Eye (tissue), 1 donor: ENCODE data around the gene HS3ST6.
"Not testable (repeated sequence)": the region's sequence is repeated elsewhere in the genome, so short reads cannot be mapped to it uniquely, and the experiment has no call there.

Experiments used
- DNase-seq: peaks from one replicate; pipeline ENCODE4 v3.0.0-alpha.2; 2015

The HS3ST6 gene

GRCh38 chr16:1924095-1924494 lies 5.9 kb upstream of the HS3ST6 start:
- no peak for DNase-seq

DNA sequence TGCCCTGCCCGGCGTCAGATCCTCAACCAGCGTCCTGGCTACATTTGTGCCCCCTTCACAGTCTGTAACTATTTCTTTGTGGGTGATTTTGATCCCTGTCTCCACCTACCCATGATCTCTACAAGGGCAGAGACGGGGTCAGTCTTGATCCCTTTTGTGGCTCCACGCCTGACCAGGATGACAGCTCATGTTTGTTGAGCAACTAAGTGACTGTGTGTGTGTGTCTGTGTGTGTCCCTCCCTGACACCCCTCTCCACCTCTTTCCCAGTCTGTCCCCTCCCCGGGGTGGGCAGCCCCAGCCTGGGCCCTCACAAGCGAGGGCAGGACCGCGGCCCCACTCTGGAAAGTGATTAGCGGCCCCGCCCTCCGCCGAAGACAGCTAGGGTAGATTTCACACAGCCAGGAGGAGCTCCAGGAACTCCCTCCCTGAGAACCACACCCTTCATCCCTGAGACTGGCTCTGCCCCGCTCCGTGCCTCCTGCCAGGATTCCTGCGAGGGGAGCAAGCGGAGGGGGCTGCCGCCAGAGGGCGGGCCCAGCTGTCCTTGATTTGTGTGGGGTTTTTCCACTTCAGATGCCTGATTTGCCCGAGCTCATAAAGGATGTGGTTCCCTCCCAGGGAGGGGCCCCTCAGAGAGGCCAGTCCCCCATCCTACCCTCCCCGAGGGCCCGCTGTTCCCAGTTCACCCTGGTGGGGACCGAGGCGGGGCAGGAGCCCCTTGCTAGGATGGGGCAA lies 5.3 kb upstream of the HS3ST6 start:
- peak; percentile 86 for DNase-seq

DNA sequence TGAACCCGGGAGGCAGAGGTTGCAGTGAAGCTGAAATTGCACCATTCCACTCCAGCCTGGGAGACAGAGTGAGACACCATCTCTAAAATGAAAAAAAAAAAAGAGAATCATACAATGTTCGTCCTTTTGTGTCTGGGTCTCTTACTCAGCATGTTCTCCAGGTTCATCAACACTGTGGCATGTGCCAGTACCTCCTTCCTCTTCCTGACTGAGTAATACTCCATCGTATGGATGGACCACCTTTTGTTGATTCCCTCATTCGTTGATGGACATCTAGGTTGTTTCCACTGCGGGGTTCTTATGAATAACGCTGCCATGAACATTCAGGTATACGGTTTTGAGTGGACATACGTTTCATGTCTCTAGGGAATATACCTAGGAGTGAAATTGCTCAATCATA lies 4.1 kb upstream of the HS3ST6 start:
- no peak for DNase-seq

DNA sequence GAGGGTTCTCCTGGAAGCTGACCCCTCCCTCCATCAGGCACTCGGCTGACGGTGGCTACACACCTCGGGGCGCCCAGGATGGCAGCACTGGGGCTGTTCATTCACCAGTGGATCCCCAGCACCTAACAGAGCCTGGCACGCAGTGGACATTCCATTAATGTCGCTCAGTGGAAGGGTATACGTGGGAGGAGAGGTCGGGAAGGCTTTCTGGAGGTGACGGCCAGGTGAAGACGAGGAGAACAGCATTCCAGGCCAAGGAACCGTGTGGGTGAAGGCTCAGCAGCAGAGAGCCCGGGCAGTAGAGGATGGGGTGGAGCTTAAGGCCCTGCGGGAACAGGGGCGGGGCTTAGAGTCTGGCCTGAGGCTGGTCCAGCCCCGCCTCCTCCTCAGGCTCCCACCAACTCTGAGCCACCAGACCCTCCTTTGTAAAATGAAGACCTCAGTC lies 2.5 kb upstream of the HS3ST6 start:
- peak; percentile 84 for DNase-seq

DNA sequence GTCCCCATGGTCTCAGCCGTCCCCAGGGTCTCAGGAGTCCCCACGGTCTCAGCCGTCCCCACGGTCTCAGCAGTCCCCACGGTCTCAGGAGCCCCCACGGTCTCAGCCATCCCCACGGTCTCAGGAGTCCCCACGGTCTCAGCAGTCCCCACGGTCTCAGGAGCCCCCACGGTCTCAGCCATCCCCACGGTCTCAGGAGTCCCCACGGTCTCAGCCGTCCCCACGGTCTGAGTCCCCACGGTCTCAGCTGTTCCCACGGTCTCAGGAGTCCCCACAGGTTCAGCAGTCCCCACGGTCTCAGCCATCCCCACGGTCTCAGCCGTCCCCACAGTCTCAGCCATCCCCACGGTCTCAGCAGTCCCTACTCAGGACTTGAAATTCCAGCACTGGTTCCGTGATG lies 1.9 kb upstream of the HS3ST6 start:
- not testable (repeated sequence) for DNase-seq

DNA sequence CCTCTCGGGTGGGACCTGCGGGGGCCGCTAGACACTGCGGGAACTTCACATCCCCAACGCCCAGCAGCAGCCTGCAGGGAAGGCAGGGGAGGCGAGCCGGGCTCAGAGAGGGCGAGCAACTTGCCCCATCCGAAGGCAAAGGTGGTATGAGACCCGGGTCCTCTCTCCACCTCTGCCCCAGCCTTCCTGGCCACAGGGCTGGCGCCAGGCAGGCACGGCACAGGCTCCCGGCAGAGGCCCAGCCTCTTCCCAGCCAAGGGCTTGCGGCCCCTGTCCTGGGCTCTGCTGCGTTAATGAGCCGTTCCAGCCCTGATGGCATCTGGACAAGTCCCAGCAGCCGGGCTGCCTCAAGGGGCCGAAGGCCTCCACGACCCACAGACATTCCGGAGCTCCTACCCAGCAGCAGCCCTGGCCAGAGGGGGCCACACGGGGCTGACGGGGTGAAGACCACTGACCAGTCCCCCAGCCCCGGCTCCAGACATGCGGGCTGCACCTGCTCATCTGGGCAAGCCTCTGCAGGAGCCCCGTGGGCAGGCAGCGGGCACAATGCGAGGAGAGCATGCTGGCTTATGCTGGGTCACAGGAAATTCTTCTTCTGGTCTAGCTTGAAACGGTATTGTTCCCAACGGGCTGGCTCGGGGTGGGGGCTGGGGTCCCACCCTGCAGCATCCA lies 1.2 kb upstream of the HS3ST6 start:
- peak; percentile 53 for DNase-seq

DNA sequence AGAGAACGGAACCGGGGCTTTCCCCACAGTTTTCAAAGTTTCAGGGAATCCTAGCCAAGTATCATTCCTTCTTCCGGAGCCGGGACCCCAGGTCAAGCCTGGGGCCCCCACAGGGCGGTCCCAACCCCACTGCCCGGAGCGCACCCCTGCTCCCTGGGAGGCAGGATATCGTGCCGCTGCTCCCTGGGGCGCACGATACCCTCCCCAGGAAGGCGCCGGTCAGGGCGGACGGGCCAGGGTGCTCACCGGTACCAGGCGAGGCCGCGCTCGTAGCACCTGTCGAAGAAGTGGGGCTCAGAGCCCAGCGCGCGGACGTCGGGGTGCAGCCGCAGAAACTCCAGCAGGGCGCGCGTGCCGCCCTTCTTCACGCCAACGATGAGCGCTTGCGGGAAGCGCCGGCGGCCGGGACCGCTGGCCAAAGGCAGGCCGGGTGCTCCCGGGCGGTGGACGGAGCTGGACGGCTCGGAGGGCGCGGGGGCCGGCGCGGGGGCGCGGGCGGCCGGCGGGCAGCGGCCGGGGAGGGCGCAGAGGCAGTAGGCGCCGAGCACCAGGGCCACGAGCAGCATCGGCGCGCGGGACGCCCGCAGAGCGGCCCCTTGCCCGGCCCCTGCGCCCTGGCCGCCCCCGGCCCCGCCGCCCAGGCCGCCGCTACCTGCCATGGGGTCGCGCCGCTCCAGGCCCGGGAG lies 407 bp downstream of the HS3ST6 start:
- peak; percentile 25 for DNase-seq

GRCh38 chr16:1917056-1917664 lies 1.1 kb downstream of the HS3ST6 start:
- peak; percentile 16 for DNase-seq

- DNase-seq, result peak; percentile 53
Measured at GRCh38 chr16:1916640-1916990, 1.6 kb downstream of the HS3ST6 start.

- peak; percentile 35 for DNase-seq
Measured at GRCh38 chr16:1915732-1916639, 2.2 kb downstream of the HS3ST6 start.

GRCh38 chr16:1914988-1915387 lies 3.2 kb downstream of the HS3ST6 start:
- peak; percentile 17 for DNase-seq

DNA sequence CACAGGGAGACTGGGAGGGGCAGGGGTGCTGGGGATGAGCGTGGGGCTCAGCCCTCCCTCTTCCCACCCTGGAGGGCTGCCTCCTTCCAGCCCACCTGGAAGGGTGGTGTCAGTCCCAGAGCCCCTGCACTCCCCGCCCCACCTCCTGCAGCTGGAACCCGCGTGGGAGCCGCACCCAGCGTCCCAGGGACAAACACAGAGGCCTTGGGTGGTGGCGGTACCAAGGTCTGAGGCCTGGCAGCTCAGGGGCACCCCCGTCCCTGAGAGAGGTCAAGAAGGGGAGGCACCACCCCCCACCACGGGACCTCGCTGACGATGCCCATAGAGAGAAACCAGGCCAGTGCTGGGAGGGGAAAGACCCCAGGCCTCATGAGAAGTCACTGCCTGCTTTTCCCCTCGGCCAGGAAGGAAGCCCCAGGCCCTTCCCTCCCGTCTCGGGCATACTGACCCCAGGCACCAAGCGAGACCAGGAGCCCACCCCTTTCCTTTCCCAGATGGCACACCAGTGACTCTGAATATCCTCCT lies 4.1 kb downstream of the HS3ST6 start:
- peak; percentile 10 for DNase-seq

- peak; percentile 17 for DNase-seq
Measured at GRCh38 chr16:1913327-1914083, 4.7 kb downstream of the HS3ST6 start.

DNA sequence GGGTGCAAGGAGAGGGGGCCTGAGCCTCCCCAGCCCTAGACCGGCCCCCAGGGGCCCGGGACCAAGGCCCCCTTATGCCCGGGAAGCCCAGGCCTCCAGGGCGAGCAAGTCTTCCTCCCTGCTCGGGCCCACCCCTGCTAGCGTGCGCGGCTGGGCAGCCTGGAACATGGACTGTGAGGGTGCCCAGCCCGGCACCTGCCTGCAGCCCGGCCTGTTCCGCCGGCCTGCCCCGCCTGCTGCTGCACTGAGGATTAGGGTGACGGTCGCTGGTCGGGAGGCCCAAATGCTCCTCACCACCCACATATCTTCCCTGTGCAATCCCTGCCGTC lies 6.0 kb downstream of the HS3ST6 start:
- no peak for DNase-seq

DNA sequence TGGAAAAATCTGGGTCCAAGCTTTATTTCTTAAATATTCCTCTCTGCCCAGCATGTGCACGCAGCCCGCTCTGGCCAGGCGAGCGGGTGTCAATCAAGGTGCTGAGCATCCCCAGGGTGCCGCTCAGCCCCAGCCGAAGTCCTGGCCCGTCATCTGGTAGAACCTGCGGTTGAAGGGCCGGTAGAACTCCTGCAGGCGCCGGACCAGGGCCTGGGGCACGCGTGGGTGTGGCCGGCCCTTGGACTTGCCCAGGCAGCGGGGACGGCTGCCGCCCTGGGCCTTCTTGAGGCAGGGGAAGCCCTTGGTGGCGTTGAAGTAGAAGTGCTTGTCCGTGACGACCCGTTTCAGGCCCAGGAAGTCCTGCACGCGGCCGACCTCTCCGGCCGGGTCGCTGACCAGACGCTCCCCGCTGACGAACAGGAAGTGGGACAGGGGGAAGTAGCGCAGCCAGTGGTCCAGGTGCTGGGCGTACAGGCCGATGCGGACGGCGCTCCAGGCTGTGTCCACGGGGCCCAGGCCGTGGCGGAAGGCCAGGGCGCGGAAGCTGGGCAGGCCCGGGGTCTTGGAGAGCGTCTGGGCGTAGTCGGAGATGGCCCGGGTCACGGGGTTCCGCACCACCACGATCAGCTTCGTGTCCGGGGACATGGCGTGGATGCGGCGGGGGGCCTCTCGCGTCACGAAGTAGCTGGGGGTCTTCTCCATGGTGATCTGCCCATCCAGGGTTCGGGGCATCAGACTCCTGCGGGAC lies 6.6 kb downstream of the HS3ST6 start:
- DNase-seq, result no peak

GRCh38 chr16:1909561-1910231 lies 8.5 kb downstream of the HS3ST6 start:
- DNase-seq, result peak; percentile 66

GRCh38 chr16:1908983-1909382 lies 9.2 kb downstream of the HS3ST6 start:
- no peak for DNase-seq

DNA sequence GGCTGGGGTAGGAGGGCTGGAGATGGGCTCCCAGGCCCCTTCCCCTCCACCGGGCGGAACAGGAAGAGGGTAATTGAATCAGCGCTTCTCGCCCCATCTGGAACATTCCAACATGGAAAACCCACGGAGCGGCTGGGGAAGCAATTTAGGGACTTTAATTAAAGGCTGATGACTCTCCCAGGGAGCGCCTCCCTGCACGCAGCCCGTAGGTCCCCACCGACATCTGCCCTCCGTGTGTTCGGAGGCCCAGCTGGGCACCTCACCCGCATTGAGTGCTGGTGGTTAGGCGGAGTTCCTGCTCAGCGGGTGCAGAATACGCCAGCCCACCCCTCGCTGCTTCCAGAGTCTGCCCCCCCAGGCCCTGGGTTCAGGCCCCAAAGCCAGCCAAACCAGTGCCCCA lies 10.0 kb downstream of the HS3ST6 start:
- peak; percentile 44 for DNase-seq

DNA sequence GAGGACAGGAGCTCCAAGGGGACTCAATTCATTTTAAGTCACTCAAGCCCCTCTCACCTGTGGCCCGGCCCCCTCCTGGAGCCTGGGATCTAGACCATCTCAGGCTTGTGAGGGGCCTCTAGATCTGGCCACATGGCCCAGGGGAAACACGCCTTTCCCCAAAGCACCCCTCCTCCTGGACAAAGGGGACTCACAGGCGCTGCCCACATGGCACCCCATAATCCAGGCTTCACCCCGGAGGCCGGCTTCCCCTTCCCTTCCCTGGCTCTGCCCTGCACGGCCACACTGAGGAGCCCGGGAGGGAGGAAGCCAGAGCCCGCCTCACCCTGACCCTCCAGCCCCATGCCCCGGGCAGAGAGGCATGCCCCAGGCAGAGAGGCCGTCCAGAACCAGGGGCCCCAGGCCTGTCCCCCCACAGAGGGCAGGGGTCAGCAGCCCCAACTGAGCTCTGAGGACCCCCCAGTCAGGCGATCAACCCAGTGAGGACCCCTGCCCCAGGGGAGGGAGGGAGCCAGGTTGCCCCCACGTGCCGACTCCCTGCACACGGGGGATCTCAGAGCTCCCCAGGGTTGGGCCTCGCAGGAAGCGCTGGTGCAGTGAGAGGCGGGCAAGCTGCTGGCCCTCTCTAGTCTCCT lies 10.9 kb downstream of the HS3ST6 start:
- no peak for DNase-seq

- DNase-seq, result no peak
Measured at GRCh38 chr16:1906846-1907165, 11.4 kb downstream of the HS3ST6 start.
